Mesendoderm (in vitro differentiated cells): ENCODE measurements around the gene GLDC.

Experiments
- DNase-seq: peaks from one replicate; pipeline ENCODE4 v3.0.0; 2013
- H2AK5ac ChIP-seq: 2 replicates; pipeline ENCODE4 v1.6.1; 2013; ENCODE audit warnings: low read length, inconsistent platforms
- H2BK120ac ChIP-seq: 2 replicates; pipeline ENCODE4 v1.6.1; 2013; ENCODE audit warnings: low read depth, mild to moderate bottlenecking, low read length, moderate library complexity, mixed read lengths
- H2BK15ac ChIP-seq: replicated peaks from 2 replicates; pipeline ENCODE4 v1.6.1; 2013; ENCODE audit warnings: low read depth, mild to moderate bottlenecking, moderate library complexity
- H2BK5ac ChIP-seq: 2 replicates; pipeline ENCODE4 v1.6.1; 2013; ENCODE audit warnings: low read length, inconsistent platforms
- H3K18ac ChIP-seq: 2 replicates; pipeline ENCODE4 v1.6.1; 2013; ENCODE audit warnings: mild to moderate bottlenecking, low read length, mixed read lengths
- H3K23ac ChIP-seq: one replicate; pipeline ENCODE4 v1.6.1; 2013; ENCODE audit warnings: low read length
- H3K27ac ChIP-seq: 2 replicates; pipeline ENCODE4 v1.5.1; 2013; ENCODE audit warnings: low read depth, mild to moderate bottlenecking, inconsistent platforms, low read length, moderate library complexity
- H3K27me3 ChIP-seq: 2 replicates; pipeline ENCODE4 v1.6.1; 2013; ENCODE audit warnings: low read length, control low read depth, mild to moderate bottlenecking, inconsistent platforms; ENCODE audit not compliant: insufficient read depth, poor library complexity
- H3K36me3 ChIP-seq: 2 replicates; pipeline ENCODE4 v1.6.1; 2013; ENCODE audit warnings: low read length, inconsistent platforms; ENCODE audit not compliant: control insufficient read depth, insufficient read depth
- H3K4ac ChIP-seq: one replicate; pipeline ENCODE4 v1.6.1; 2013; ENCODE audit warnings: low read depth, mild to moderate bottlenecking, low read length, moderate library complexity
- H3K4me1 ChIP-seq: 2 replicates; pipeline ENCODE4 v1.6.1; 2013; ENCODE audit warnings: low read depth, low read length, inconsistent platforms; ENCODE audit not compliant: control insufficient read depth
- H3K4me2 ChIP-seq: 2 replicates; pipeline ENCODE4 v1.6.1; 2013; ENCODE audit warnings: low read length
- H3K4me3 ChIP-seq: 2 replicates; pipeline ENCODE4 v1.5.1; 2013; ENCODE audit warnings: mild to moderate bottlenecking, low read length
- H3K56ac ChIP-seq: one replicate; pipeline ENCODE4 v1.6.1; 2013; ENCODE audit warnings: low read length
- H3K79me1 ChIP-seq: 2 replicates; pipeline ENCODE4 v1.6.1; 2013; ENCODE audit warnings: low read length, inconsistent platforms
- H3K79me2 ChIP-seq: 2 replicates; pipeline ENCODE4 v1.6.1; 2013; ENCODE audit warnings: mild to moderate bottlenecking, low read length; ENCODE audit not compliant: control insufficient read depth, insufficient read depth
- H3K9ac ChIP-seq: 2 replicates; pipeline ENCODE4 v1.6.1; 2013; ENCODE audit warnings: low read length, inconsistent platforms
- H4K5ac ChIP-seq: one replicate; pipeline ENCODE4 v1.6.1; 2013; ENCODE audit warnings: low read length
- H4K8ac ChIP-seq: one replicate; pipeline ENCODE4 v1.6.1; 2013; ENCODE audit warnings: low read depth, mild to moderate bottlenecking, control low read depth, low read length, moderate library complexity
- WGBS: extraction: QIAGEN DNeasy Blood & Tissue Kit; methylation state at CpG from one replicate; pipeline ENCODE4 v1.1.7; 2013; ENCODE audit warnings: low lambda C conversion rate, missing lambda C conversion rate; ENCODE audit not compliant: insufficient coverage; ENCODE audit errors: extremely low coverage; 5-methylcytosine and 5-hydroxymethylcytosine counted together

GLDC gene

DNA sequence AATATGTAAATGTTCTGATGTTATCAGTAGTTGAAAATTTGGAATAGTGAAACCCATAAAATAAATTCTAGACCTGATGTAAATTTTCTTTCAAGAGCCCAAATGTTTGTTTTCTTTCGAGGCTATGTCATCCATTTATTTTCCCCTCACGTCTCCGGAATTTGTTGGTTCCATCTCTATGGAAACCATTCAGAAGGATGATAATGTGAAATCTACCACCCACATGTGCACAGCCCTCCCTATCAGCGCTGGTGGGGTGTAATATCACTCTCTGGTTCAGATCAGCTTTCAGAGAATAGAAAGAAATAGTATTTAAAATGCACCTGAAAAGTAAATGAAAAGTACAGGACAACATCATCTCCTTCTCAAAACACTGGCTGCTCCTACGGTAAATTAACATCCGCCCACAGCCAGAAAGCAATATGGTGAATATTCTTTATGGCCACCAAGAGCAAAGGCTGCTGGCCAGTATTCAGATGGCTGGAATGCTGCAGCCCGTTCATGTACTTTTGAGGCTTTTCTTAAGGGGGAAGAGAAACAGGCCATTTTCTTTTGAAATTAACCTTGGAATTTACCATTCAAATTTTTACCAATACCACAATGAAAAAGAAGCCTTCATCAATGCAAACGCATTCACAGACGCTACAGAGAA is 28.5 kb downstream of the GLDC start:
- Histone ChIP-seq H2BK15ac (no peak overlapping the region), H3K4me3 (no peak overlapping the region), H2BK5ac (no peak overlapping the region), H3K18ac (no peak overlapping the region), H3K4me1 (no peaks in the 10 kb centered on the region), H3K9ac (no peak overlapping the region), H3K4me2 (no peak overlapping the region), H3K23ac (no peak overlapping the region), H3K79me2 (no peaks in the 10 kb centered on the region), H2BK120ac (no peak overlapping the region), H3K79me1 (no peaks in the 10 kb centered on the region), H4K8ac (no peak overlapping the region), H4K5ac (no peak overlapping the region), H3K56ac (no peak overlapping the region), H3K27ac (no peak overlapping the region), H3K27me3 (no peaks in the 10 kb centered on the region), H2AK5ac (no peak overlapping the region), H3K36me3 (no peaks in the 10 kb centered on the region), H3K4ac (no peak overlapping the region)
- WGBS: no CpG with 5 or more reads among the region's 9 CpGs
- peak; percentile 26 for DNase-seq

DNA sequence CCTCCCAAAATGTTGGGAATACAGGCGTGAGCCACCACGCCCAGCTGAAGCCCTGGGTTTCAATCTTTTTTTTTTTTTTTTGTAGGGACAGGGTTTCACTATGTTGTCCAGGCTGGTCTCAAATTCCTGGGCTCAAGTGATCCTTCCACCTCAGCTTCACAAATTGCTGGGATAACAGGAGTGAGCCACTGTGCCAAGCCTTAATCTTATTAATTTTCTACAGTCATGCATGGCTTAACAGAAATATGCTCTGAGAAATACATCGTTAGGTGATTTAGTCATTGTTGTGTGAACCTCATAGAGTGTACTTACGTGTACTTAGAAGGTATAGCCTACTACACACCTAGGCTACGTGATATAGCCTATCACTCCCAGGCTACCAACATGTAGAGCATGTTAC is 31.0 kb downstream of the GLDC start:
- H3K79me2 ChIP-seq: no peaks in the 10 kb centered on the region
- H3K4me1 ChIP-seq: no peaks in the 10 kb centered on the region
- no peak overlapping the region for H3K4ac ChIP-seq
- H2AK5ac ChIP-seq: no peak overlapping the region
- no peaks in the 10 kb centered on the region for H3K36me3 ChIP-seq
- H4K5ac ChIP-seq: no peak overlapping the region
- no peak overlapping the region for H2BK5ac ChIP-seq
- no peak overlapping the region for H3K18ac ChIP-seq
- H3K9ac ChIP-seq: no peak overlapping the region
- DNase-seq: no peak
- H3K27me3 ChIP-seq: no peaks in the 10 kb centered on the region
- no peak overlapping the region for H2BK120ac ChIP-seq
- H3K4me2 ChIP-seq: no peak overlapping the region
- H2BK15ac ChIP-seq: no peak overlapping the region
- no CpG with 5 or more reads among the region's 5 CpGs for WGBS
- H3K23ac ChIP-seq: no peak overlapping the region
- H3K56ac ChIP-seq: no peak overlapping the region
- no peak overlapping the region for H4K8ac ChIP-seq
- H3K79me1 ChIP-seq: no peaks in the 10 kb centered on the region
- no peak overlapping the region for H3K27ac ChIP-seq
- no peak overlapping the region for H3K4me3 ChIP-seq

DNA sequence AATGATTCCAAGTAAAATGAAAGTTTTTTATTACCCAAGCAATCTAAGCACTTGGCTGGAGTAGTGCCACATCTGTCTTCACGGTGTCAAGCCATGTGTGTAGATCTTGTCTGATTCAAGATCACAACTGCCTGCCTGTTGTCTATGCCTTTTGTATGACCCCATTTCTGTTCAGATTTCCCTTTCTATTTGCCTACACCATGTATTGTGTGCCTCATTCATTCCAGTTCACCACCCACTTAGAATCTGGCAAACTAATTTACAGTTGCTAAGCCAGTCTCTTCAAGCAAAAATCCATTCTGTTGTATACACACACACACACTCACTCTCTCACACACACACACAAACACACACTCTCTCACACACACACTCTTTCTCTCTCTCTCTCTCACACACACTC is 33.7 kb downstream of the GLDC start:
- Histone ChIP-seq H3K4me1 (no peaks in the 10 kb centered on the region), H3K79me1 (no peaks in the 10 kb centered on the region), H2BK15ac (no peak overlapping the region), H3K9ac (no peak overlapping the region), H3K23ac (no peak overlapping the region), H3K18ac (no peak overlapping the region), H3K4me2 (no peak overlapping the region), H3K27ac (no peak overlapping the region), H2BK5ac (no peak overlapping the region), H3K36me3 (no peaks in the 10 kb centered on the region), H3K56ac (no peak overlapping the region), H3K27me3 (no peaks in the 10 kb centered on the region), H4K5ac (no peak overlapping the region), H4K8ac (no peak overlapping the region), H2AK5ac (no peak overlapping the region), H2BK120ac (no peak overlapping the region), H3K4ac (no peak overlapping the region), H3K4me3 (no peak overlapping the region), H3K79me2 (no peaks in the 10 kb centered on the region)
- WGBS: no CpG with 5 or more reads among the region's 1 CpG
- DNase-seq: no peak

DNA sequence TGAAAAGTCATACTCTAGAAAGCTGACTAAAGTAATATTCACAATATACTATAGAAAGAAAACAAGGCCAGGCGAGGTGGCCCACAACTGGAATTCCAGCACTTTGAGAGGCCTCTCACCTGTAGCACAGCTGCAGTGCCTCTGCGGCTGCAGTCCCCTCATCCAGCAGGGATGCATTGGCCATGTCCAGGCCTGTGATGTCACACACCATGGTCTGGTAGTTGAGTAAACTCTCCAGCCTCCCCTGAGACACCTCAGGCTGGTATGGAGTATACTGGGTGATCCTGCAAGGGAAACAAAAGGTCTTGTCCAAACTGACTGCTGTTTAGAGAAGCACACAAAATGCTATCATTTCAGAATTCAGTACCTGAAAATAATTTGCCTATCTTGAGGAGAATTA is 35.5 kb downstream of the GLDC start:
- no peak overlapping the region for H2BK15ac ChIP-seq
- H3K79me1 ChIP-seq: no peaks in the 10 kb centered on the region
- no peak overlapping the region for H2BK5ac ChIP-seq
- no peaks in the 10 kb centered on the region for H3K4me1 ChIP-seq
- H3K23ac ChIP-seq: no peak overlapping the region
- H2AK5ac ChIP-seq: no peak overlapping the region
- no peak overlapping the region for H2BK120ac ChIP-seq
- no CpG with 5 or more reads among the region's 2 CpGs for WGBS
- H3K56ac ChIP-seq: no peak overlapping the region
- no peak overlapping the region for H3K4me2 ChIP-seq
- no peaks in the 10 kb centered on the region for H3K79me2 ChIP-seq
- no peak overlapping the region for H3K27ac ChIP-seq
- H3K4ac ChIP-seq: no peak overlapping the region
- no peaks in the 10 kb centered on the region for H3K36me3 ChIP-seq
- no peak overlapping the region for H3K4me3 ChIP-seq
- H3K18ac ChIP-seq: no peak overlapping the region
- no peak overlapping the region for H4K8ac ChIP-seq
- no peak overlapping the region for H4K5ac ChIP-seq
- no peaks in the 10 kb centered on the region for H3K27me3 ChIP-seq
- H3K9ac ChIP-seq: no peak overlapping the region
- DNase-seq: no peak

GRCh38 chr9:6609497-6610016 is 36.0 kb downstream of the GLDC start:
- Histone ChIP-seq H3K79me2 (no peaks in the 10 kb centered on the region), H2BK15ac (no peak overlapping the region), H3K36me3 (no peaks in the 10 kb centered on the region), H2BK120ac (no peak overlapping the region), H3K4ac (no peak overlapping the region), H3K4me1 (no peaks in the 10 kb centered on the region), H3K79me1 (no peaks in the 10 kb centered on the region), H3K4me2 (no peak overlapping the region), H3K56ac (no peak overlapping the region), H3K4me3 (no peak overlapping the region), H3K23ac (no peak overlapping the region), H2BK5ac (no peak overlapping the region), H3K9ac (no peak overlapping the region), H4K8ac (no peak overlapping the region), H3K18ac (no peak overlapping the region), H3K27me3 (no peaks in the 10 kb centered on the region), H2AK5ac (no peak overlapping the region), H4K5ac (no peak overlapping the region), H3K27ac (no peak overlapping the region)
- DNase-seq: no peak
- no CpG with 5 or more reads among the region's 11 CpGs for WGBS

DNA sequence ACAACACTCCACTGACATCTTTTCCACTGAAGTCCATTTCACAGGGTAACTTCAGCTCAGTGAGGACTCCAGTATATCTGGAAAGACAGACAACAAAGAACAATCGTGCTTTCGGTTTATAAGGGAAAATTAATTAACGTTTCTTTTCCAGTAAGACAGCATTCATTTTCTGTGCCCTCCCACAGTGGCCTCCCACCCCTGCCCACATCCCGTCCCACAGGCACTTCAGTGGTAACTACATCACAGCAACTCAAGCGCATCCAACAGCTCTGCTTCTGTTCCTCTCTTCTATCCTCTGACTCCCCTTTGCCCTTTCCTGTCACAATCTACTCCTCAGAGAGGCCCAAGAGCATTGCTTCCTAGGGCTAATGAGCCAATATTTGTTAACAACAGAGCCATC is 40.3 kb downstream of the GLDC start:
- Histone ChIP-seq H2BK15ac (no peak overlapping the region), H3K56ac (no peak overlapping the region), H3K27me3 (no peaks in the 10 kb centered on the region), H4K8ac (no peak overlapping the region), H3K4ac (no peak overlapping the region), H3K18ac (no peak overlapping the region), H3K4me2 (no peak overlapping the region), H3K36me3 (no peaks in the 10 kb centered on the region), H3K79me1 (no peaks in the 10 kb centered on the region), H4K5ac (no peak overlapping the region), H3K4me1 (no peaks in the 10 kb centered on the region), H2AK5ac (no peak overlapping the region), H3K4me3 (no peak overlapping the region), H3K79me2 (no peaks in the 10 kb centered on the region), H3K9ac (no peak overlapping the region), H3K23ac (no peak overlapping the region), H2BK5ac (no peak overlapping the region), H3K27ac (no peak overlapping the region), H2BK120ac (no peak overlapping the region)
- no CpG with 5 or more reads among the region's 5 CpGs for WGBS
- DNase-seq: no peak
